GM23248 (cell line): ENCODE measurements around the gene CMTM6. TPM values are rescaled to one million over a fixed set of nuclear protein-coding genes. Genes with fewer than 3 reads are reported as not detected.

Source experiments
- DNase-seq: peaks from one replicate; pipeline ENCODE4 v3.0.0-alpha.2; 2015
- H2AFZ ChIP-seq: fragments of 200-600 bp; sonication (generic); 2 replicates; pipeline ENCODE4 v1.6.1; 2016; ENCODE audit warnings: antibody characterized with exemption
- H3F3A ChIP-seq: fragments of 200-600 bp; sonication (generic); 2 replicates; pipeline ENCODE4 v1.6.1; 2016; ENCODE audit warnings: mild to moderate bottlenecking, antibody characterized with exemption, mixed run types; ENCODE audit not compliant: insufficient read depth
- H3K27ac ChIP-seq: fragments of 200-600 bp; sonication (generic); 2 replicates; pipeline ENCODE4 v1.5.1; 2016; ENCODE audit warnings: mild to moderate bottlenecking
- H3K27me3 ChIP-seq: fragments of 200-600 bp; sonication (generic); replicated peaks from 2 replicates; pipeline ENCODE4 v1.6.1; 2016; ENCODE audit warnings: mild to moderate bottlenecking; ENCODE audit not compliant: insufficient read depth
- H3K36me3 ChIP-seq: fragments of 200-600 bp; sonication (generic); 2 replicates; pipeline ENCODE4 v1.6.1; 2016; ENCODE audit warnings: low read depth, mild to moderate bottlenecking
- H3K4me1 ChIP-seq: fragments of 200-600 bp; sonication (generic); 2 replicates; pipeline ENCODE4 v1.6.1; 2016; ENCODE audit warnings: mild to moderate bottlenecking; ENCODE audit not compliant: insufficient read depth
- H3K4me2 ChIP-seq: fragments of 200-600 bp; sonication (generic); one replicate; pipeline ENCODE4 v1.6.1; 2016; ENCODE audit warnings: mild to moderate bottlenecking; ENCODE audit not compliant: unreplicated experiment
- H3K4me3 ChIP-seq: fragments of 200-600 bp; sonication (generic); 2 replicates; pipeline ENCODE4 v1.5.1; 2016; ENCODE audit warnings: mild to moderate bottlenecking
- H3K79me2 ChIP-seq: fragments of 200-600 bp; sonication (generic); 2 replicates; pipeline ENCODE4 v1.6.1; 2016; ENCODE audit warnings: mild to moderate bottlenecking; ENCODE audit not compliant: insufficient read depth
- H3K9ac ChIP-seq: fragments of 200-600 bp; sonication (generic); 2 replicates; pipeline ENCODE4 v1.6.1; 2016; ENCODE audit warnings: mild to moderate bottlenecking
- H3K9me2 ChIP-seq: fragments of 200-600 bp; sonication (generic); 2 replicates; pipeline ENCODE4 v1.6.1; 2016; ENCODE audit warnings: mixed run types, mild to moderate bottlenecking, moderate library complexity; ENCODE audit not compliant: insufficient read depth
- H3K9me3 ChIP-seq: fragments of 200-600 bp; sonication (generic); one replicate; pipeline ENCODE4 v1.6.1; 2017; ENCODE audit warnings: low read depth
- H4K20me1 ChIP-seq: fragments of 200-600 bp; sonication (generic); 2 replicates; pipeline ENCODE4 v1.6.0; 2016; ENCODE audit not compliant: insufficient read depth
- EZH2 ChIP-seq: fragments of 200-600 bp; sonication (generic); IDR thresholded peaks from 2 replicates; pipeline ENCODE4 v1.6.1; 2018; ENCODE audit warnings: antibody characterized with exemption, mild to moderate bottlenecking; ENCODE audit not compliant: insufficient read depth, poor library complexity, severe bottlenecking
- EZH2phosphoT487 ChIP-seq: fragments of 200-600 bp; sonication (generic); IDR thresholded peaks from 2 replicates; pipeline ENCODE4 v1.6.1; 2018; ENCODE audit warnings: antibody characterized with exemption, moderate library complexity, mild to moderate bottlenecking, low read depth; ENCODE audit not compliant: insufficient read depth
- WGBS, 2 experiments: methylation state at CpG; one replicate each; pipeline ENCODE4 v1.1.6; 2015 to 2017; ENCODE audit warnings: low lambda C conversion rate in 2 of 2, low coverage in 1 of 2; ENCODE audit errors: missing lambda C conversion rate in 2 of 2; 5-methylcytosine and 5-hydroxymethylcytosine counted together
- in situ Hi-C: fragments of 300-500 bp; cut with MboI; formaldehyde crosslinking; loops from 2 replicates; pipeline ENCODE4 v1.15.0; 2020
- polyA plus RNA-seq: library from polyadenylated mRNA; unstranded; fragments of >200 nt; fragmentation: Nextera tagmentation; extraction: Ambion mirVana; gene quantifications from 2 replicates; pipeline ENCODE4 v1.2.1, GENCODE V29; 2016
- total RNA-seq: library from RNA; depleted of rRNA; stranded (reverse); fragments of >200 nt; shearing (Covaris generic); gene quantifications from 2 replicates; pipeline ENCODE4 v1.2.3, GENCODE V29; 2014

CMTM6 gene
- total and polyA plus RNA-seq, 2 experiments from 2014 or later = 78.6 to 104 TPM

DNA sequence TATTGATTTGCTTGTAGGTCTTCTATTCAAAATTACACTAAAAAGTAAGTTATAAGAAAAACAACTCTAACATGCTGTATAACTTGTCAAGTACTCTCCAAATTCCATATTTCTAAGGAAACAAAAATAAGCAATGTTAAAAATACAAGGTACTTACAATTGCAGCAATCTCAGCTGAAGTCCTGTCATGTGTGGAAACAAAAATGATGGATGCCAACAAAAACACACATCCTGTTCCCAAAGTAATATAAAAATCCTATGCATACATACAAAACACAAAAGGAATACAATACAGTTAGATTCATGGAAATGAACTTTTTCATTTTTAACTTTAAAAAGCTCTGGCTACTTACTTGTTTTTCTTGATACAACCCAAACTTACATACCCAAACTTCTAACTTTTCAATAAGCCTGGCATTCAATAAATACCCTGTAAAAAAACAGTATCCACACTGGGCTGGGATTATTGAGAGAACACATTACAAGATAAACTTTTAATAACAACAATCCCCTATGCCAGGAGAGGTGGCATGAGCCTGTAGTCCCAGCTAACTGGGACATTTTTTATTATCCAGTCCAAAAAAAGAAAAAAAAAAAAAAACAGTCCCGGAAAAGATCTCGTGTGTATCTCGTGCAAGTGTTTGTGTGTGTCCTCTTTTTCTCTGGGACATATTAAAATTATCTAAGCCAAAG lies 14.7 kb downstream of the CMTM6 start:
- H3K4me3 ChIP-seq = no peak overlapping the region
- no peaks in the 10 kb centered on the region for H3K9me2 ChIP-seq
- H3K9ac ChIP-seq = no peak overlapping the region
- H3K27me3 ChIP-seq = no peaks in the 10 kb centered on the region
- no peak for DNase-seq
- in situ Hi-C loops = no loop called here
- H3K9me3 ChIP-seq = no peaks in the 10 kb centered on the region
- no peaks in the 10 kb centered on the region for H3F3A ChIP-seq
- H3K36me3 ChIP-seq = peaks cover 41% of the 10 kb centered on the region
- H3K27ac ChIP-seq = no peak overlapping the region
- no peak overlapping the region for H3K4me2 ChIP-seq
- H4K20me1 ChIP-seq = no peaks in the 10 kb centered on the region; the same call in 1 of the 2 replicates
- WGBS, 2 experiments = 31 to 37% methylated on average over 3 of the region's 3 CpGs
- H3K79me2 ChIP-seq = peaks cover 23% of the 10 kb centered on the region
- no peak for TF ChIP-seq EZH2
- no peak for TF ChIP-seq EZH2phosphoT487
- H2AFZ ChIP-seq = no peak overlapping the region
- peaks cover 5% of the 10 kb centered on the region for H3K4me1 ChIP-seq

DNA sequence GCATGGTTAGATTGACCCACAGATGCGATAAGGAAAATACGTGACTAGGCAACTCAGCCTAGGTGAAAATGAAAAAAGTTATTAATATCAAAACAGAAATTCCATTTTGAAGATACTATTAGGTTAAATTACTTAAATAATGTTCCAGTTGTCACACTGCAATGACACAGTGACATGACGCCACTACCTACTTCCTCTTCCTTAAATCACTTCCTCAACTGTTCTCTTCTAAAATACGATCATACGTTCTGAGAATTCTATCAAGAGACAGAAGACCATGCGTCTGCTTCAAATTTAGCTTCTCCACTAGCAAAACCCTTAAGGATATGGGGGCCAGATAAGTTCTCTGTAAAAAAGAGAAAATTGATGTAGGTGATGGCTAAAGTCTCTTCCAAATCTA lies 18.2 kb downstream of the CMTM6 start:
- Histone ChIP-seq H3K4me1 (peaks cover 11% of the 10 kb centered on the region), H3K9ac (no peak overlapping the region), H3K4me2 (no peak overlapping the region), H3K36me3 (peaks cover 37% of the 10 kb centered on the region), H3K79me2 (peaks cover 2% of the 10 kb centered on the region; the same call in 1 of the 2 replicates), H3K27ac (no peak overlapping the region), H4K20me1 (no peaks in the 10 kb centered on the region), H3K27me3 (no peaks in the 10 kb centered on the region), H2AFZ (no peak overlapping the region), H3K9me2 (no peaks in the 10 kb centered on the region), H3K4me3 (no peak overlapping the region), H3F3A (peaks cover 15% of the 10 kb centered on the region; the same call in 1 of the 2 replicates), H3K9me3 (no peaks in the 10 kb centered on the region)
- in situ Hi-C loops = no loop called here
- 95 to 99% methylated on average over 6 of the region's 6 CpGs for WGBS, 2 experiments
- no peak for DNase-seq
- TF ChIP-seq EZH2 (no peak), EZH2phosphoT487 (no peak)

DNA sequence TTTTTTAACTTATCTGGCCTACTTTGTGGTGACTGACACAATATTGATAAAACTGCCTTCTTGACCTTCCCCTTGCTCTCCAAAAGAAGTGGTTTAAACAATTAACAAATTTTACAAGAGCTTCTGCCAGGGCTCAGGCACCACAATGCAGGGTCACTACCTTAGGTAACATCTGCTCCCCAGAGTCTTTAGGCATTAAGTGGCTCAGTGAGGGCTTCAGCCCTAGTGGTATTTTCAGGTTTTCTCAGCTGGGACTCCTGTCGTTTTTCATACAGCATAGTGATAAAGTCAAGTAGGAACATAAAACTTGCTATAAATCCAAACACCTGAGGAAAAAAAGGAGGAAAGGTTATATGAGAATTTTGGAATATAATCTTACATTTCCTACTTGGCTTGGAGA lies 18.9 kb downstream of the CMTM6 start:
- WGBS, 2 experiments = 94 to 100% methylated on average over 1 of the region's 1 CpG
- Histone ChIP-seq H3K79me2 (peaks cover 9% of the 10 kb centered on the region; the same call in 1 of the 2 replicates), H3K9me2 (no peaks in the 10 kb centered on the region), H4K20me1 (no peaks in the 10 kb centered on the region), H3F3A (peaks cover 15% of the 10 kb centered on the region; the same call in 1 of the 2 replicates), H3K9me3 (no peaks in the 10 kb centered on the region), H3K27ac (no peak overlapping the region), H3K4me2 (no peak overlapping the region), H2AFZ (no peak overlapping the region), H3K4me1 (peaks cover 11% of the 10 kb centered on the region), H3K4me3 (no peak overlapping the region), H3K36me3 (peaks cover 37% of the 10 kb centered on the region), H3K27me3 (no peaks in the 10 kb centered on the region), H3K9ac (no peak overlapping the region)
- no peak for TF ChIP-seq EZH2
- no peak for TF ChIP-seq EZH2phosphoT487
- in situ Hi-C loops = no loop called here
- no peak for DNase-seq

DNA sequence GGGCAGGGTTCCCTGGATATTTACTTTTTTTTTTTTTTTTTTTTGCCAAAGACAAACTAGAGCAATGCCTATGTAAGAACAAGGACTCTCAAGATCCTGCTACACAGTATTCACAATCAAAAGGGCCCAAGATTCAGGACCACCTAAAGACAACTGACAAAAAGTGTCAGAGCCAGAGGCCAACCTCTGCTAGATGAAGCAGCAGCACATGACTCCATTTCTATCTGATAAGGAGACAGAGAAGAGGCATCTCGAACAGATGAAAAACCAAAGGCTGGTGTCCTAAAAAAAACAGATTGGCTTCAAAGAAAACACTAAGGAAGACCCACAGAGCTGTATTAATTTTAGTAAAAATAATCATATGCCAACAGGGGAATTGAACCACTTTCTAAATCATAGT lies 20.0 kb downstream of the CMTM6 start:
- in situ Hi-C loops = no loop called here
- Histone ChIP-seq H3K27me3 (no peaks in the 10 kb centered on the region), H3K27ac (no peak overlapping the region), H3K4me3 (no peak overlapping the region), H3K4me2 (no peak overlapping the region), H4K20me1 (no peaks in the 10 kb centered on the region), H3K4me1 (peaks cover 11% of the 10 kb centered on the region), H3K9me3 (no peaks in the 10 kb centered on the region), H2AFZ (no peak overlapping the region), H3F3A (peaks cover 15% of the 10 kb centered on the region; the same call in 1 of the 2 replicates), H3K36me3 (peaks cover 34% of the 10 kb centered on the region), H3K9me2 (no peaks in the 10 kb centered on the region), H3K79me2 (peaks cover 10% of the 10 kb centered on the region; the same call in 1 of the 2 replicates), H3K9ac (no peak overlapping the region)
- 95 to 97% methylated on average over 1 of the region's 1 CpG for WGBS, 2 experiments
- TF ChIP-seq EZH2 = no peak
- no peak for TF ChIP-seq EZH2phosphoT487
- DNase-seq = no peak
